Fibroblast of lung (primary cell): ENCODE results near the gene CFC1.
"Not testable (repeated sequence)": the region's sequence is repeated elsewhere in the genome, so short reads cannot be mapped to it uniquely, and the experiment has no call there.

Experiments
- EZH2 ChIP-seq: IDR thresholded peaks from 2 replicates; pipeline ENCODE4 v1.5.1; 2012; ENCODE audit warnings: low read length, control low read depth, mild to moderate bottlenecking; ENCODE audit errors: missing control alignments
- TF ChIP-seq, protein P1 (sequence below), 2 donors: IDR thresholded peaks in 1 of 2; conservative IDR thresholded peaks in 1 of 2; 1 replicate in 1 of 2; 2 replicates in 1 of 2; pipeline ENCODE4 v1.5.1; 2011 to 2012; ENCODE audit warnings: low read length in 2 of 2, control low read depth in 1 of 2, inconsistent platforms in 1 of 2, low read depth in 1 of 2, mild to moderate bottlenecking in 1 of 2

DNA sequence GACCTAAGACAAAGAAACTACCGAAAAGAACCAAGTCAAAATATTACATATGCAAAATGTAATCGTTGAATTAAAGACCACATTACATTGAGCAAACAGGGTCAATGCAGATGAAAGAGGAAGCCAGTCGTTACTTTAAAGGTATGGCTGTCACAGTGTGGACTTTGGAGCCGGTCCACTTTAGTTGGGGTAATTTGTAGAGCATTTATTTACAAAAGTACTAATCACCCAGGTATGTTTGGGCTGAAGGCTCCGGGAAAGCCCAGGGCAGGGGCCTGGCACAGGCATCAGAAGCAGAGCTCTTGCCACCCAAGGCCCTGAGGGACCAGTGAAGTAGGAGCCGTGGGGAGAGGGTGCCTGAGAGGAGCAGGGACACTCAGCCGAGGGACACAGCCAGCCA is 15.8 kb downstream of the CFC1 start:
- TF ChIP-seq, protein P1, sequence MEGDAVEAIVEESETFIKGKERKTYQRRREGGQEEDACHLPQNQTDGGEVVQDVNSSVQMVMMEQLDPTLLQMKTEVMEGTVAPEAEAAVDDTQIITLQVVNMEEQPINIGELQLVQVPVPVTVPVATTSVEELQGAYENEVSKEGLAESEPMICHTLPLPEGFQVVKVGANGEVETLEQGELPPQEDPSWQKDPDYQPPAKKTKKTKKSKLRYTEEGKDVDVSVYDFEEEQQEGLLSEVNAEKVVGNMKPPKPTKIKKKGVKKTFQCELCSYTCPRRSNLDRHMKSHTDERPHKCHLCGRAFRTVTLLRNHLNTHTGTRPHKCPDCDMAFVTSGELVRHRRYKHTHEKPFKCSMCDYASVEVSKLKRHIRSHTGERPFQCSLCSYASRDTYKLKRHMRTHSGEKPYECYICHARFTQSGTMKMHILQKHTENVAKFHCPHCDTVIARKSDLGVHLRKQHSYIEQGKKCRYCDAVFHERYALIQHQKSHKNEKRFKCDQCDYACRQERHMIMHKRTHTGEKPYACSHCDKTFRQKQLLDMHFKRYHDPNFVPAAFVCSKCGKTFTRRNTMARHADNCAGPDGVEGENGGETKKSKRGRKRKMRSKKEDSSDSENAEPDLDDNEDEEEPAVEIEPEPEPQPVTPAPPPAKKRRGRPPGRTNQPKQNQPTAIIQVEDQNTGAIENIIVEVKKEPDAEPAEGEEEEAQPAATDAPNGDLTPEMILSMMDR (conservative IDR thresholded peaks at IDR 0.05 in 1 of 2, IDR thresholded peaks at IDR 0.05 in 1 of 2; ENCODE audit: low read depth in 1 of 2, low read length in 2 of 2) = not testable (repeated sequence)
- not testable (repeated sequence) for TF ChIP-seq EZH2
